Non-pigmented ciliary epithelial cell (primary cell): ENCODE measurements around the gene RPGRIP1L.
A peak's percentile ranks its signal among the peaks of the same experiment; 100 is the strongest.
"Not testable (repeated sequence)": the region's sequence is repeated elsewhere in the genome, so short reads cannot be mapped to it uniquely, and the experiment has no call there.

Source experiments
- DNase-seq: peaks from one replicate; pipeline ENCODE4 v3.0.0-alpha.2; 2010; ENCODE audit warnings: low read depth

Gene RPGRIP1L

GRCh38 chr16:53712065-53712464 is 8.4 kb upstream of the RPGRIP1L start:
- DNase-seq = no peak

- DNase-seq = no peak
Measured at GRCh38 chr16:53711390-53711789, 7.7 kb upstream of the RPGRIP1L start.

DNA sequence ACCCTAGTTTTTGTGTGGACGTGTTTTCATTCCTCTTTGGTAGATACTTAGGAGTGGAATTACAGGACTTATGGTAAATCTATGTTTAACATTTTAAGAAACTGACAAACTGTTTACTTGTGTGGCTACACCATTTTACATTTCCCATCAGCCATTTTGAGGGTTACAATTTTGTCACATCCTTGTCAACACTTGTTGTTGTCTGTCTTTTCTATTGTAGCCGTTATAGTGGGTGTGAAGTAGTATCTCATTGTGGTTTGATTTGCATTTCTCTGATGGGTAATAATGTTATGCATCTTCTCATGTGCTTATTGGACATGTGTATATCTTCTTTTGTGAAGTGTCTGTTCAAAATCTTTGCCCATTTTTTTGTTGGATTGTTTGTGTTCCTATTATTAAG is 4.8 kb upstream of the RPGRIP1L start:
- no peak for DNase-seq

DNA sequence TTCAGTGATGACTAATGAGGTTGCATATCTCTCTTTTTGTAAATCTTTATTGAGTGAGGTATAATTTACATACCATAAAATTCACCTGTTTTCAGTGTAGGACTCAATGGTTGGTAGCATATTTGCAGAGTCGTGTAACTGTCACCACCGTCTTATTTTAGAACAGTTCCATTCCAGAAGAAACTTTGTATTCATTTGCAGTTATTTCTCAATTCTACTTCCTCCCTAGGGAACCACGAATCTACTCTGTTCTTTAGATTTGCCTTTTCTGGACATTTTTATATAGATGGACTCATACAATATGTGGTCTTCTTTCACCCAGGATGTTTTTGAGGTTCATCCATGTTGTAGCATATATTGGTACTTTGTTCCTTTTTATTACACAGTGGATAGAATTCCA is 4.0 kb upstream of the RPGRIP1L start:
- DNase-seq = no peak

DNA sequence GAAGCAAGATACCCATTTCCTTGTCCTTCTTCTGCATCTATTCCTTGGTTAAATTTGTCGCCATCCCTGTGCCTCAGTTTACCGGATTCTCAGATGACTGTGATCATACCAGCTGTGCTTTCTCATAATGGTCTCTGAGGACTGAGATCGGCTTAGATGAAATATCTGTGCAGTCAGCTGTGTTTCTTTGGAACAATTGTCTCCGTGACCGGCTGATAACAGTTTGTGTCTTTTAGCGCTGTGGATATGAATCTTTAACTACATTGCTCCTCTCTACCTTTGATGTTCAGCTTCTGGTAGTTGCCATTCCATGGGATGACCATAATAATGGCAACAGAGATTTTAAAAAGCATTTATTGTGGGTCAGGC is 770 bp upstream of the RPGRIP1L start:
- no peak for DNase-seq

DNA sequence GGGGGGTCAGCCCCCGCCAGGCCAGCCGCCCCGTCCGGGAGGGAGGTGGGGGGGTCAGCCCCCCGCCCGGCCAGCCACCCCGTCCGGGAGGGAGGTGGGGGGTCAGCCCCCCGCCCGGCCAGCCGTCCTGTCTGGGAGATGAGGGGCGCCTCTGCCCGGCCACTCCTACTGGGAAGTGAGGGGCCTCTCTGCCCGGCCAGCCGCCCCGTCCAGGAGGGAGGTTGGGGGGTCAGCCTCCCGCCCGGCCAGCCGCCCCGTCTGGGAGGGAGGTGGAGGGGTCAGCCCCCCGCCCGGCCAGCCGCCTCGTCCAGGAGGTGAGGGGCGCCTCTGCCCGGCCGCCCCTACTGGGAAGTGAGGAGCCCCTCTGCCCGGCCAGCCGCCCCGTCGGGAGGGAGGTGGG is 5.4 kb downstream of the RPGRIP1L start:
- DNase-seq = not testable (repeated sequence)

GRCh38 chr16:53695070-53695469 is 8.6 kb downstream of the RPGRIP1L start:
- peak; percentile 65 for DNase-seq

GRCh38 chr16:53693320-53693719 is 10.3 kb downstream of the RPGRIP1L start:
- DNase-seq = no peak

DNA sequence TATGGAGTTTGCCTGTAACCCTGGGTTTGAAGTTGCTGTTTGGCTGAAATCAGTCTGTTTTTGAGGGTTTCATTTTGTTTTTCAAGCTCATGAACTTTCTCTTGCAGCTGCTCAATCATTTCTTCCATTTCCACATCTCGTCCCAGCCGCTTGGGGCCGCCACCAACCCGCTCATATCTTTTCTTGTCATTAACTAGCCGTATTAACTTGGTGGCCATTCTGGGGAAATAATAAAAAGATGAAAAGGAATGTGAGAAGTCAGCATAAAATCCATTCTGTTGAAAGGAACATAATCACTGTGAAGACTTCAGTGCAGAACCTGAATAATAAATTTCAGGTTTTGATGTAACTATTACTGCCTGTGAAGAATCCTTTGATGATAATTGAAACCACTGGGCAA is 11.5 kb downstream of the RPGRIP1L start:
- no peak for DNase-seq

DNA sequence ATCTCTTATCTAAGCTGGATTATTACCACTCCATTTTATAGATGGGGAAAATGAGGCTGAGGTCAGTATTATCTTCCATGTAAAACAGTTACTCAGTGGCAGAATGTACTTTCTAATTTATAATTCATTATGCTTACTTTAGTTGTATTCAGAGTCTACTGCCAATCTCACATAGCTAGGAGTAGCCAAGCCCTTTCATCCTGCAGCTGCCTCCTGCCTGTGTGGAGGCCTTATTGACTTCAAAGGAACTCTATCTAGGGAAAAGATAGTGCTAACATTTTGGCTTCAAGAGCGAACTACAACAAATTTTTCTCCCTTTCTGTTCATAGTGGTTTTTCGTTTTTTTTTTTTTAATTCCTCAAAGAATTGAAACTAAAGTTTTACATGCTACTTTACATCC is 12.9 kb downstream of the RPGRIP1L start:
- no peak for DNase-seq

DNA sequence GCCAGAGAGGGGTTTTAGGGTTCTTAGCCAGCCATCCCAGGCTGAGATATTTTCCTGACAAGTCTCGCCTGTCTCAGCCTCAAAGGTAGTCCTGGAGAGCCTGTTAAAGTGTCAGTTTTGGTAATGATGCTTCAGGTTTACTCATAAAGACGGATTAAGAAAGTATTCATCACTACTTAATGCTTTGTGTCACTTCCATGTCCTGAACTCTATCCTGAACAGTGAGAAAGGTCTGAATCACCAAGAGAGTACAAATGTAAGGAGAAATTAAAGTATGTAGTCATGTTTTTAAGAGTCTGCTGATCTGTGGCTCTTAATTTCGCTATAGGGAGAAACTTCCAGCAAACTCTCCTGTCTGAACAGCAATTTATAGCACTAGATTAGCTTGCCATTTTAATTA is 14.0 kb downstream of the RPGRIP1L start:
- DNase-seq = no peak

GRCh38 chr16:53686710-53687109 is 16.9 kb downstream of the RPGRIP1L start:
- DNase-seq = no peak

DNA sequence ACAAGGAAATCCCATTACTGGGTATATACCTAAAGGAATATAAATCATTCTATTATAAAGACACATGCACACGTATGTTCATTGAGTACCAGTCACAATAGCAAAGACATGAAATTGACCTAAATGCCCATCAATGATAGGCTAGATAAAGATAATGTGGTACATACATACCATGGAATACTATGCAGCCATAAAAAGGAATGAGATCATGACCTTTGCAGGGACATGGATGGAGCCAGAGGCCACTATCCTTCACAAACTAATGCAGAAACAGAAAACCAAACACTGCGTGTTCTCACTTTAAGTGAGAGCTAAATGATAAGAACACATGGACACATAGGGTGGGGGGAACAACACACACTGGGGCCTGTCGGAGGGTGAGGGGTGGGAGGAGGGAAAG is 18.3 kb downstream of the RPGRIP1L start:
- not testable (repeated sequence) for DNase-seq

DNA sequence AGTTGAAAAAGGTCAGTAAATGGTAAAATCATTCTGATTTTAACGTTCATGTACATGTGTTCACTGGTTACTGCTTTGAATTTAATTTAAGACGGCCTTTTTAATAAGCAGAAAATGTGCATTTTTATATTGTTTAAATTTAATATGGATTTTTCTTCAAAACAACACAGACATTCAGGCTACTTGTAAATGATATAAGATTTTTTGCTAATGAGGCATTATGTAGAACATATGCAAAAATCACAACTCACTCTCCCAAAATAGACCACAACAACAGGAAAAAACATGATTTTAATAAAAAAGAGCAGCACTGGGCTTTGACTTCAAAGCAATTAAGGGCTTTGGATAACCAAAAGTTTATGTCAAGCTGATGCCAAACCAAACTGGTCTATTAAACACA is 22.3 kb downstream of the RPGRIP1L start:
- no peak for DNase-seq

DNA sequence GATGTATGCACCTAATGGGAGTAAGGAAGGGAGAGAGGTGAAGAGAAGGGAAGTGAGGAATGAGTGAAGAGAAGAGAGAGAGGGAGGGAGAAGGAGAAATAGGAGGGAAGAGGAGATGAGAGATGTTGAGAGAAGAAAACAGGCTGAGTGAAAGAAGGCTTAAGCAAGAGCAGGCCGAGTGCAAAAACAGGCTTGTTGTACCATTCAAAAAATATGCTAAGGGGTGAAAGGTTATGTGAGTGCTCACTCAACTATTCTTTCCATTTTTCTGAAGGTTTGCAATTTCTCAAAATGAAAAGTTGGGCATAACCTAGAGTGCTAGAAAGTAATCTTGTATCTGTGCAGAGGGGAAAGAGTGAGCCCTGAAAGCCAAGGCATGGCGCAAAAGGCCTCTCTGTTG is 22.9 kb downstream of the RPGRIP1L start:
- no peak for DNase-seq

GRCh38 chr16:53678756-53679343 is 24.8 kb downstream of the RPGRIP1L start:
- DNase-seq = no peak

- no peak for DNase-seq
Measured at GRCh38 chr16:53678155-53678554, 25.5 kb downstream of the RPGRIP1L start.

GRCh38 chr16:53673189-53673588 is 30.5 kb downstream of the RPGRIP1L start:
- DNase-seq = no peak

- DNase-seq = no peak
Measured at GRCh38 chr16:53672461-53672860, 31.2 kb downstream of the RPGRIP1L start.

DNA sequence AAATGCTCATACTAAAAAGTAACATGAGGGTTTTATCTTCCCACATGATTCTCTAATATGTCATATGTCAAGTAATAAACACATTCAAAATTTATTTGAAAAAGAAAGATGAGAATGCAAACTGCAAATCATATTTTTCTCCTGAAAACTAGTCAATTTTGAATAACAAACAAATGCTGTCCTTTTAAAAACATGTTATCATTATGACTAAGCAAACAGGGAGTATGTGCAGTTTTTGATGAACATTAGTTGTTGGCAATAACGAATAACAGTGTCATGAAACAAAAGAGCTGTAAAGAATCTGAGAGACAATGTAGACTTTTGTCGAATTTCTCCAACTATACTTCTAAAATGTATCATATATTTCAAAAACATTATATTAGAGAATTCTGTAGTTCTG is 34.8 kb downstream of the RPGRIP1L start:
- DNase-seq = no peak

- DNase-seq = no peak
Measured at GRCh38 chr16:53666786-53667415, 36.8 kb downstream of the RPGRIP1L start.

DNA sequence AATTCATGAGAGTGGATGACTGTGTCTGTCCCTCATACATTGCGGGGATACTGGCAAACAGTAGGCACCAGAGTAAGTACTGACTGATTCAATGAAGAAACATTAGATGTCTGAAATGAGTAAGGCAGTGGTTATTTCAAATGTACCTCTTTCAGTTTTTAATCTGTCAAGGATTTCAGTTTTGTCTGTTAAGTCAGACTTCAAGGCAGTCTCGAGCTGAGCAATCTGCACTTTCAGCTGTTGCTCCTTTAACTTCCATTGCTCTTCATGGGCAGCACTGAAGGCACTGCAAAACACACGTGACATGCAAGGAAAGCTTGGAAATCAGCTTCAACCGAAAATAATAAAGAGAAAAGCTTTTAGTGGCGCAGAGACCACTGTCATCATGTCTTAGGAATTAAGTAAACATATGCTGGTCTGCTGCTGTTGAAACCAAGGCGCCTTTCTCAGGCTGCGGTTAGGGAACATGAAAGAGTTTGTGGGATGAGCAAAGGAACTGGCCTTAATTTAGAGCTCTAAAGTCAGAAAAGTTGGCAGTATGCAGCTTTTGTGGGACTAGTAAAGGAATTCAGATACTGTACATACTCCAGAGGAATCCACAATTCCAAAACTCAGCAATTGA is 38.8 kb downstream of the RPGRIP1L start:
- DNase-seq = peak; percentile 72

GRCh38 chr16:53662072-53662471 is 41.6 kb downstream of the RPGRIP1L start:
- no peak for DNase-seq

DNA sequence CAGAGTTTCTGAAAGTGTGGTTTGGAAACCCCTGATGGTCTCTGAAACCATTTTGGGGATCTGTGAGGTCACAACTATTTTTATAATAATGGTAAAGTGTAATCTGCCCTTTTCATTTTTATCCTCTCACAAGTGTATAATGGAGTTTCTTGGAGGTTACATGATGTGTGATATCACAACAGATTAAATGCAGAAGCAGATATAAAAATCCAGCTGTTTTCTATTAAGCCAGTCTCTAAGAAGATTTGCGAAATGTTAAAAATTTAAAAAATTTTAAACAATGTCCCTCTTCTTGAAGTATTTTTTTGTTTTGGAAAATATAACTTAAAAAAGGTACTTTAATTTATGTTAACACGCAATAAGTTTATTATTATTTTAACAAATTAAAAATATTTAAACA is 48.7 kb downstream of the RPGRIP1L start:
- no peak for DNase-seq
